H7 (cell line): ENCODE results near the gene PEX14. TPM values are rescaled to one million over a fixed set of nuclear protein-coding genes. Genes with fewer than 3 reads are reported as not detected.

Source experiments
- DNase-seq: peaks from one replicate; pipeline ENCODE4 v3.0.0; 2012
- H3K27me3 ChIP-seq: 2 replicates; pipeline ENCODE4 v1.6.0; 2011; ENCODE audit warnings: mild to moderate bottlenecking, low read length; ENCODE audit not compliant: control insufficient read depth, insufficient read depth
- H3K36me3 ChIP-seq: replicated peaks from 2 replicates; pipeline ENCODE4 v1.5.1; 2011; ENCODE audit warnings: low read length; ENCODE audit not compliant: control insufficient read depth, insufficient read depth
- H3K4me3 ChIP-seq: 2 replicates; pipeline ENCODE4 v1.5.1; 2011; ENCODE audit warnings: low read depth, mild to moderate bottlenecking, control low read depth, low read length, moderate library complexity; ENCODE audit not compliant: insufficient read depth
- total RNA-seq: library from RNA; depleted of rRNA; stranded (reverse); fragments of >200 nt; shearing (Covaris generic); gene quantifications from 2 replicates; pipeline ENCODE4 v1.2.3, GENCODE V29; 2014; rRNA removed

The PEX14 gene
- total RNA-seq, 1 experiment from 2014 or later = 58.5 TPM

DNA sequence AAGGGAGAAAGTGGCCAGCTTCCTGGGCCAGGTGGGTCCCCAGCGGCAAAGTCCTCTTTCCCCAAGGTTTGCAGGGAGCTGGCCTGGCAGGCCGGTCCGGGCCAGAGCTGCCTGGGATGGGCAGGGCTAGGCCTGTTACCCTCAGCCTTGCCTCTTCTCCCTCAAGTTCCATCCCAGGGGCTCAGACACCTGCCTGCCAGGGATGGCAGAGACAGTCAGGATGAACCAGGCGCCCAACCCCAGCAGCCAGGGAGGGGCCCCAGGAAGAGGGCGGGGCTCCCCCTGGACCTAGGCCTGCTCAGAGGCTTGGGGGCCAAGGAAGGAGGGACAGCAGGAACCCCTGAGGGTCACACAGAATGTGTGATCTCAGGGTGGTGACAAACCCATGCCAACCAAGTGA lies 201.1 kb downstream of the PEX14 start:
- no peak overlapping the region for H3K4me3 ChIP-seq
- H3K27me3 ChIP-seq = no peaks in the 10 kb centered on the region
- DNase-seq = peak; percentile 58
- H3K36me3 ChIP-seq = no peaks in the 10 kb centered on the region

- H3K36me3 ChIP-seq = no peaks in the 10 kb centered on the region
- H3K27me3 ChIP-seq = no peaks in the 10 kb centered on the region
- DNase-seq = peak; percentile 61
- H3K4me3 ChIP-seq = no peak overlapping the region
These were observed 202.2 kb downstream of the PEX14 start for GRCh38 chr1:10676963-10677362.

- no peaks in the 10 kb centered on the region for H3K27me3 ChIP-seq
- H3K4me3 ChIP-seq = no peak overlapping the region
- peak; percentile 69 for DNase-seq
- H3K36me3 ChIP-seq = no peaks in the 10 kb centered on the region
These were observed 203.0 kb downstream of the PEX14 start for GRCh38 chr1:10677491-10678391.

DNA sequence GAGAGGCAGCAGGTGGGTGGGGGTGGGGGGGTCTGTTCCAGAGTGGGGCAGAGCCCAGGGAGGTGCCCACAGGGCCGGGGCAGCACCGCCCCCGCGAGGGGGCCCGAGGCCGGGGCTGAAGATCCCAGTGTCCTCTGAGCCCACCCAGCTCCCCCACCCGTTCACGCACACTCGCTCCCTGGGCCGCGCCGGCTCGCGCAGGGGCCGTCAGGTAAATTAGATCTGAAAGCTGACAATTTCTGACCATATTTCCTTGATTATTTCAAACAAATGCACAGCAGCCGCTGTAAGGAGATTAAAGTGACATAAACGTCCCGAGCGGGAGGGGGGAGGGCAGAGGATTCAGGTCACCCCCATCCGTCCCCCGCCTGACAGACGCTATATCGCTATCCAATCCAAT lies 203.7 kb downstream of the PEX14 start:
- peak; percentile 60 for DNase-seq
- Histone ChIP-seq H3K4me3 (no peak overlapping the region), H3K36me3 (no peaks in the 10 kb centered on the region), H3K27me3 (no peaks in the 10 kb centered on the region)

DNA sequence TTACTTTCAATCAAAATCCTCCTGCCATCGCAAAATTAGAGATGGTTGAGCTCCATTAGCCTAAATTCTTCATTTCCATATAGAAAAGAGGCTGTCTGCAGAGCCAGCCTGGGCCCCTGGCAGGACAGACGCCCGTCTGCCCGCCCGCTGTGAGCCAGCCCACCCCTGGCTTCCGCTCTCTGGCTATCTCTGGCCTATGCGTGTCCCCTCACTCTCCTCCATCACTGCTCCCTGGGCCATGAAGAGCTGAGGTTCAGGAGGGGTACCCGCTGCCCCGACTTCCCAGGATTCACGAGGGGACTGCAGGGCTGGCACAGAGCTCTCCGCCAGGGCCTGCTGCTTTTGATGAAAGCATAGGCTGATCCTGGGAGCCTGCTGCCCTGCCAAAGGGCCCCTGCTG lies 204.1 kb downstream of the PEX14 start:
- DNase-seq = peak; percentile 70
- no peaks in the 10 kb centered on the region for H3K36me3 ChIP-seq
- H3K4me3 ChIP-seq = no peak overlapping the region
- H3K27me3 ChIP-seq = no peaks in the 10 kb centered on the region

GRCh38 chr1:10679496-10680220 lies 204.9 kb downstream of the PEX14 start:
- peak; percentile 96 for DNase-seq
- no peaks in the 10 kb centered on the region for H3K27me3 ChIP-seq
- no peaks in the 10 kb centered on the region for H3K36me3 ChIP-seq
- H3K4me3 ChIP-seq = no peak overlapping the region

Other genes with a start within 250 kb of the PEX14 start
- gene PGD, start 75.9 kb upstream of the PEX14 start, total RNA-seq = 185 and 201 TPM in 2 replicates
- 14.7 and 19.1 TPM in 2 replicates for gene CENPS, start 44.5 kb upstream of the PEX14 start, total RNA-seq
- 0.28 and 0.74 TPM in 2 replicates for gene CORT, start 24.9 kb upstream of the PEX14 start, total RNA-seq
- 102 and 109 TPM in 2 replicates for gene DFFA, start 2.4 kb upstream of the PEX14 start, total RNA-seq